ENCODE data around the gene FAM117B.
"Not testable (repeated sequence)": the region's sequence is repeated elsewhere in the genome, so short reads cannot be mapped to it uniquely, and the experiment has no call there.

Gene FAM117B

DNA sequence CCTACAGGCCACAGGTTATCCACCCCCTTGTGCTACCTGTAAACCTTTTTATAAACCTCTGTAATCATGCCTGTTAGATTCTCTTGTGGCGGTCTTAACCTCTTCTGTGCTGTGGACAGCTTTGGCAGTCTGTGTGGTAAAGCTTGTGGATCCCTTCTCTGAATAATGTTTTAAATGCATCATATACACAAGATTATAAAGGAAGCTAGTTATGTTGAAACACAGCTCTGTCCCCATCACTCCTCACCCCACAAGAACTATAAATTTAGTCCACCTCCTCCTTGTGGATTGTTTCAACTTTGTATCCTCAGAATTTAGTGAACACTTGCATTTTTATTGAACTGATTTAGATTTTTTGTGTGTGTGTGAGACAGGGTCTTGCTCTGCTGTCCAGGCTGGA is 129.1 kb downstream of the FAM117B start:
- DNase-seq: no peak

DNA sequence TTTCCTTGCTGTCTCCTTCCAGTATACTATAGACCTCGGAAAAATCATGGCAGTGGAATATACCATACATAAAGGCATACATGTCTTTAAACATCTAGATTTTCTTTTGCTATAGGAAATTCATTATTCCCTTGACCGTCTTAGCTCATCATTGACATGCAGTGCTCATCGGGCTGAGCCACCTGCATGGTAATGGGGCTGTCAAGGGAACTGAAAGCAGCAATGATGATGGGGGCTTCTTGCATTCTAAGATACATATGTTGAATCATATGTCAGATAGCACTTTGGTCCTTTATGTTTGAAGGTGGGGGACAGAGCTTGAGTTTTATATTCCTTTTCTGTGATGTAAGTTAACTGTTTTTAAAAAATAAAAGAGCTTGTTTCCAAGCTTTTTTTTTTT is 130.2 kb downstream of the FAM117B start:
- DNase-seq: no peak

DNA sequence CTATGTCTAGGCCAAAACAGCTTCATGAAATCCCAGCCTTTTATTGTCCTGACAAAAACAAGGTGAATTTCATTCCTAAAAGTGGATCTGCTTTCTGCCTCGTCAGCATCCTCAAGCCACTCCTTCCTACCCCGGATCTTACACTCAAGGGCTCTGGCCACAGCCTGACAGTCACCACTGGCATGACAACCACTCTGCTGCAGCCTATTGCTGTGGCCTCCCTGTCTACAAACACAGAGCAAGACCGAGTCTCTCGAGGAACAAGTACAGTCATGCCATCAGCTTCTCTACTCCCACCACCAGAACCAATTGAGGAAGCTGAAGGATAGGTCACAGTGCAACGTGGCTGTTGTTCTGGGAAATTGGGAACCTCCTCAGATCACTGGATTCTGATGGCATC is 130.7 kb downstream of the FAM117B start:
- DNase-seq: no peak

DNA sequence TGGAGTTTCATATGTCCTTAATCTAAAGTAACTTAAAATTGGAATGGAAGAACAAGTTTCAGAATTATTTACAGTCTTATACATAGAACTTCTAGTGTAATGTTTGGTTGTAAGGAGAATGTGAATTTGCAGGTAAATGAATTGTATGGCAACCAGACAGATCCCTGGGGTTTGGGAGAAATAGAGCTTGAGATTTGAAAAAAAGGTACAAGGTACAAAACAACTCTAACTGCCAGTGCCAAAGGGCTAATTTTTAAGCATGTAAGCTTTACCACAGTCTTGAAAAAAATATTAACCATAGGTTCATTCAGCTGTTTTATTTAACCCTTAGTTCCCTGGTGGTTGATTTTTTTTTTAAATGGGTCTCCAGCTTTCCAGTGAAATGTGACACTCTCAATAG is 133.5 kb downstream of the FAM117B start:
- no peak for DNase-seq

DNA sequence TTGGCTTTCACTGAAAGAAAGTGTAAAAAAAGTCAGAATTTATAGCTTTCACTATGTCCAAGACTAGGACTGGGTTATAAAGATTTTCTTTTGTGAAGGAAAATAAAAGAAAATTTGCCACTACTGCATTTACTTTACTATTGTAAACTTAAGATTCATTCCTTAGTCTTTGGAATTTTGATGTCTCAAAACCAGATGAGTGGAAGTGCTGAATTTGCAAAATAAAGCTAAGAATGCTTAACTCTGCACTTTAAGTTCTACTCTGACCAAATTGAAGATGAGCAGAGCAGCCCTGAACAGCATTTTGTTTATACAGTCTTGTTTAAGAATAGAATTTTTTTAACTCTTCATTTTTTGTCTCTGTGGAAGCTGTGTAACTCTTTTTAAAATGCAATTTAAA is 134.4 kb downstream of the FAM117B start:
- DNase-seq: no peak

DNA sequence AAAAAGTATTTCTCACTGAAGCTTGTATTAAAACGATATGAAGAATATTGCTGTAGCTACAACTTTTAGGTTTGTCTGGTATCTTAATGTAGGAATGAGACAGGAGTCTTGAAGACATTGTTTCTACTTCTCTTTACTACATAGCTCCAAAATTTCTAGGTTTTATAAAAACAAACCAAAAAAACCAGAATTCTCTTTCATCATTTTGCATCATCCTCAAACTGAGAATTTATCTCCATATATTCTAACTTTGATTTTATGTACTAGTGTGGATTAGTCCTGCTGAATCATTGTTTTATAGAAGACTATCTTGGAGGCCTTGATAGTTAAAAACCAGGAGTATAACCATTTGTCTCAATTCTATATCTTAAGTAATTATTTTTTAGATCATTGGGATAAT is 136.6 kb downstream of the FAM117B start:
- DNase-seq: no peak

DNA sequence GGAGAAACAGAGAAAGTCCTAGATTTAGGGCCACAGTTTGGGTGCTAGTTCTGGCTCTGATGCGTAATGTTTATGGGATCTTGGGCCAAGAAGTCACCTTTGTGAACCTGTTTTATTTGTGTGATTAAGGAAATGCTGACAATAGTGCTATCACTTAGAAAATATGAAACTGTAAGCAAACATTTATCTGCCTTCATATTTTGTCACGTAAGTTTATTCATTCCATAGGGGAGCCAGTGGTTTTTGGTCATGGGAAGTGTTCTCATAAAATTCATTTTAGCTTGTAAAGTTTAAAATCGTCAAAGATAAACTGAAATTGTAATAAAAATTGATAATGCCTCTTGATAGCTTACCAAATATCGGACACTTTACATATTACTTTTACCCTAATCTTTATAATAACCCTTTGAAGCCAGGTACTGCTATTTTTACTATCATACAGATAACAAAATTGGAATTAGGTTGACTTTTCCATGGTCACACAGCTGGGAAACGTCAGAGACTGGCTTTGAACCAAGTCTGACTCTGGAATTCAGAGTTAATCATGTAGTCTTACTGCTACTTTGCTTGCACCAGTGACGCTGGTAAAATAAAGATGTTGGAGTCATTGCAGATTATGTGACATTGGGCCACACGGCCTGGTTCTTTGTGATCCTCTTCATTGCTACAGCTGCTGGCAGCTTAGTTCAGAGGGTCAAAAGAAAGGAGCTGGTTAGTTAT is 137.1 kb downstream of the FAM117B start:
- DNase-seq: no peak

DNA sequence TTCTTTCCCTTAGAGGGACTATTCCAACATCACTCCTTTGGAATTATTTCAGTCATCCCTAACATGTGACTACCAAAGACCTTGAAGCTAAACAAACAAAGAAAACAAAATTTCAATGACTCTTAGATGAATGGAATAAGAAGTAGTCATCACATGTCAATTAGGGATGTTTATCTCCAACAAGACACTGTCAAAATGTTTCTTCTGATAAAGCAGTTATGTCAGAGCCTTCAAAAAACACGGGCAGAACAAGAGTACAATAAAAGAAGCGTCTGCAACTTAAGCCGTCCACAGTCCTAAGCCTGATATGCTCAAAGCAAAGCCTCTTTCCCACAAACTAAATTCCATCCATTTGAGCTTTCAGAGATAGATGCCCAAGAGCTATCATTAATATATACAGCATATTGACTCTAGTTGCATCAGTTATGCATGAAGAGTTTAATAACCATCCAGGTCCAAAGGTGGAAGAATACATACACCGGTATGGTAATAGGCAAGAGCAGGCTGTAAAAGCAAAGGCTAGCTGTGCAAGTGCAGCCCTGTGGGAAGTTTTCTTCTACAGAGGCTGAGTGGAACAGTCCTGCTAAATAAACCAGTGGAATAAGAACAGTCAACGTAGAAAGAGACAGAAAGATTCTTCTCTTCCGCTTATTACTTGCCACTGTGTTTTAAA is 138.7 kb downstream of the FAM117B start:
- DNase-seq: no peak

DNA sequence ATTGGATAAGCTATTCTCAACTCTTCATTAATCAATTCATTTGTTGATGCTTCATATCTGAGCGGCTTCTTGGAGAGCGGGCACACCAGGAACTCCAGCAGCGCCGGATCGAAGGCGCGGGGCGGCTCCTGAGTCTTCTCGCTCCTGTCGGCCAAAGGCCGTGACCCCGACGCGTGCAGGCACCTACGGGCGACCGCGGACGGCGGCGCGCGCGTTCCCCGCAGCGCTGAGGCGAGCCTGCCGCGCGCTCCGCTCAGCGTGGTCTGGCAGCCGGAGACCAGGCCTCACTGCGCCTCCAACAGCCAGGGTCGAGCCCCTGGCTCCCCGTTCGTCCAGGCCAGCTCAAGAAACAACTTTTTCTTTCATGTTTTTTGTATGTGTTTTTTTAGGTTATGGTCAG is 139.3 kb downstream of the FAM117B start:
- no peak for DNase-seq

DNA sequence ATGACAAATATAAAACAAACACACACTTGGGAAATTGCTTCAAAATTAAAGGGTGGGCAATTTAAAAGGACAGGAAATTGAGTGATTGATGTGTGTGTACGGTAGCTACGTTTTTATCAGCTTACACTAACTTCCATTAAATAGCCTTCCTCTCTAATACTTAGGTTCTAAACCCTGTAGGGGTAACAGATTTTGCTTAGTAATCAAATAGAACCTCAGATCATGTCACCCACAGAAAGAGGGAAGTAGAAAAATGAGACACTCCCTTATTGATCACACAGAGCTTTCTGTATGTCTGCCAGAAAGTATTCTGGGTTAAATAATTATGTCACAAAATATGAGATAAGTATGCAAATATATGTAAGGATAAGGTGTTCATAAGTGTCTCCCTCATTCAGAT is 143.4 kb downstream of the FAM117B start:
- no peak for DNase-seq

DNA sequence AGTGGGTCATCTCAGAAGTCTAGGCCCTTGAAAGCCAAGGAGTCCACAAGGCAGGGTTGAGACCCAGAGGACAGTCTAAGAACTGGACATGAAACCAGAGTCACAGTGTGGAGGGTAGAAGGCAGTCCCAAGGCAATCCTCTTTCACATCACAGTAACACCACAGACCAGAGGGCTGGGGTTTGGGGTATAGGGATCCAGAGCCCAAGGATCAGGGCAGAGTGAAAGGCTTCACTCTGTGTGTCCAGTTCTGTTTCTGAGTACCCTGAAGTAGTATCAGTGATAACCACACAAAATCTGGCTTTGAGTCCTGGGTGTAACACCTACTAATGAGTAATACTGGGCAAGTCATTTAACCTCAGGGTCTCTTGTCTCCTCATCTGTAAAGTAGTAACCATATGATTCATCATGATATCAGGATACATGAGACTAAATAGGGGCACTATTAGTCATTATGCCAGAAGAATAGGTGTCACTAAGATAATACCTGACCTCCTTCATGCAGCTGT is 145.8 kb downstream of the FAM117B start:
- peak; percentile 48 for DNase-seq

DNA sequence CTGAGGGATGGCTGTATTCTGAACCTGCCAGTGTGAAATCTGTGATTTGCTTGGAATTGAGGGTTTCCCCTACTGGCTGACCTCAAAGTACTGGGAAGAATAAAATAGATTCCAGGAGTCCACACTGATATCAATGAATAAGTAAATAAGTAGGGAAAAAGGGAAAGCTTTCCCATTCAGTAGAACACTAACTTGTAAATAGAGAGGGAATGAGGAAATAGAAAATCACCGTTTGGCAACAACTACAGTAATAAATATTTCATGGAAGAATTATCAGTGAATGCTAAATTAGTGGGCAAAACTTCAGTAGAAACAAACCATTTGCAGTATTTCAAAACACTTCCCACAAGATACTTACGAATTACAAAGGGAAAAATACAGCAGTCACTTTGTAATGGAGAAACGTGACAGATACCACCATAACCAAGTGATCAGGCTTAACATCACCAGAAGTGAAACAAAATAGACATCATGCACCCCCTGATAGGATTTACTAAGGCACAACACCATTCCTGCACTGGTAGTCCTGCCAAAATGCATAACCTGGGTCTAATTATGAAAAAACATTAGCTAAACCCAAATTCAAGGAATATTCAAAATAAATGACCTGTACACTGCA is 148.3 kb downstream of the FAM117B start:
- no peak for DNase-seq

DNA sequence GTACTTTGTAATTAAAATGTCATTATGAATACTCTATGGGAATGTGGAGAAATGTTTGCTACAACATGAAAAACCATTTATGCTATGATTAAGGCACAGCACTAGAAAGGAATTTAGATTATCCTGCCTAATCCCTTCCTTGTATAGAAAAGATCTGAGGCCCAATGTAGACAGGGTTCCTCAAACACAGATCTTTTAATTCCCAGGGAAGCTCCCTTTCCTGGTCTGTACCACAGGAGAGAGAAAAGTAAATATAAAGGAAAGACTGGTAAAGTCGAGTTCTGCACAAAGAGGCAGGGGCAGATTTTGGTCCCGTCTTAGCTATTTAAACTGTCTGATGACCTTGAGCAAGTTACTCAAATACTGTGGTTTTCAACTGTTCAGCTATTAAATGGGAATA is 152.1 kb downstream of the FAM117B start:
- DNase-seq: no peak

DNA sequence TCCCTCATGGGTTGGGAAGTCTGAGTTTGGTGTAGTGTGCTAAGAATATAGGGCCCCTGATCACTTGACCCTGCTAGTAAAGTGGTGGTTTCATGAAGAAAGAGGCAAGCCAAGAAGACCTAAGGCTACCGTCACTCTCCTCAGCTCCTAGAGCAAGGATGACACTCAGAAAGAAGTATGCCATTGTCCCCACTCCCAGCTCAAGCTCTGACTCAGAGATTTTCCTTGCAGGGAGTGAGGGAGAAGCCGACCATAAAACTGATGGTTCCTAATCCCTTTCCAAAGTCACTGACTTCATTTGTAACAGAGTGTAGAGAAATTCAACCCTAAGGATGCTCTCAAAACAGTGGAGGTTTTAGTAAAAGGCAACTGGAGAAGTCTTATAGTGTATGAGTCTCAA is 155.9 kb downstream of the FAM117B start:
- DNase-seq: no peak

DNA sequence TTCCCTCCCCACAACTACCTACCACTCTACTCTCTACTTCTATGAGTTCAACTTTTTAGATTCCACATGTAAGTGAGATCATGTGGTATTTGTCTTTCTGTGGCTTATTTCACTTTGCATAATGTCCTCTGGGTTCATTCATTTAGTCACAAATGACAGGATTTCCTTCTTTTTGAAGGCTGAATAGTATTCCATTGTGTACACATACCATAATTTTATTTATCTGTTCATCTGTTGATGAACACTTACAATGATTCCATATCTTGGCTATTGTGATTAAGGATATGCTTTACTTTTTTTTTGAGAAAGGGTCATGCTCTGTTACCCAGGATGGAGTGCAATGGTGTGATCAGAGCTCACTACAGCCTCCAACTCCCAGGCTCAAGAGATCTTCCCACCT is 163.2 kb downstream of the FAM117B start:
- no peak for DNase-seq

DNA sequence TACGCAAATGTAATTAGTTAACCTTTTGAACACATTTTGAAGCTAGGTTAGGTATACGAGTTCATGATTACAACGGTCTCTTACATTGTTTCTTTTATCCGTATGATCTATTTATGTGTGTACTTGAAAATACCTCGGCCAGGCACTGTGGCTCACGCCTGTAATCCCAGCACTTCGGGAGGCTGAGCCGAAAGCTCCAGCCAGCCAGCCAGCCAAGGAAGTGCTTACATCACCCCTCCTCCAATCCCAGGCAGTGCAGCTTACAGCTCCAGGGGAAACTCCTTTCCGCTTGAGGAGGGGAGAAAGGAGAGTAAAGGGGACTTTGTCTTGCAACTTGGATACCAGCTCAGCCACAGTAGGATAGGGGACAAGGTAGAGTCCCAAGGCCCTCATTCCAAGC is 171.1 kb downstream of the FAM117B start:
- not testable (repeated sequence) for DNase-seq

DNA sequence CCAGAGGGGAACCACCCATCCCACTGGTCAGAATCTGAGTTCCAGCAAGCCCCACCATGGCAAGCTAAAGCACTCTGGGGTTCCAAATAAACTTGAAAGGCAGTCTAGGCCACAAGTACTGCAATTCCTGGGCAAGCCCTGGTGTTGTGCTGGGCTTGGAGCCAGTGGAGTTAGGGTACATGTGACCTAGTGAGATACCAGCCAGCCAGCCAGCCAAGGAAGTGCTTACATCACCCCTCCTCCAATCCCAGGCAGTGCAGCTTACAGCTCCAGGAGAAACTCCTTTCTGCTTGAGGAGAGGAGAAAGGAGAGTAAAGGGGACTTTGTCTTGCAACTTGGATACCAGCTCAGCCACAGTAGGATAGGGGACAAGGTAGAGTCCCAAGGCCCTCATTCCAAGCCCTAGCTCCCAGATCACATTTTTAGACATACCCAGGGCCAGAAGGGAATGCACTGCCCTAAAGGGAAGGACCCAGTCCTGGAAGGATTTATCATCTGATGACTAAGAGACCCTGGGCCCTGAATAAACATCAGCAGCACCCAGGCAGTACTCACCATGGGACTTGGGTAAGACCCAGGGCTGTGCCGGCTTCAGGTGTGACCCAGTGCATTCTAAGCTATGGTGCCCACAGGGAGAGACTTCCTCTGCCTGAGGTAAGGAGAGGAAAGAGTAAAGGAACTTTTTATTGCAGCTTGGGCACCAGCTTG is 172.8 kb downstream of the FAM117B start:
- DNase-seq: peak; percentile 75

DNA sequence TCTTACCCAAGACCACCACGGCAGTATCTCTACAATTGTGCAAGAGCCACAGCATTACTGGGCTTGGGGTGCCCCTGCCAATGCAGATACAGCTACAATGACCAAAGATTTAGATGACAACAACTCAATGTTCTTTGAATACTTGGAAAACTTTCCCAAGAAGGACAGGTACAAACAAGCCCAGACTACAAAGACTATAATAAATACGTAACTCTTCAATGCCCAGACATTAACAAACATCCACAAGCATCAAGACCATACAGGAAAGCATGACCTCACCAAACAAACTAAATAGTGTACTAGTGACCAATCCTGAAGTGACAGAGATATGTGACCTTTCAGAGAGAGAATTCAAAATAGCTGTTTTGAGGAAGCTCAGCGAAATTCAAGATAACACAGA is 174.0 kb downstream of the FAM117B start:
- no peak for DNase-seq

DNA sequence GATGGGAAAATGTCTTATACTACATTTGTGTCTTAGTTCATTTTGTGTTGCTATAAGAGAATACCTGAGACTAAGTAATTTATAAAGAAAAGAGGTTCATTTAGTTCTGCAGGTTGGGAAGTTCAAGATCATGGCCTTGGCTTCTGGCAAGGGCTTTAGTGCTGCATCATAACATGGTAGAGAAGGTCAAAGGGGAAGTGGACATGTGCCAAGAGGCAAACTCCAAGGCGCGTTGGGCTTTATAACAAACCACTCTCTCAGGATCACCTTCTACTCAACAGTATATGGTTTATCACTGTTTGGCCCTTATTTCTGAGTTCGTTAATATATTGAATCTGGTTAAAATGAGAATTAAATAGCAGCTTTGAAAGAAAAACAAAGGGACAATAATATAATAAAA is 178.6 kb downstream of the FAM117B start:
- DNase-seq: no peak

DNA sequence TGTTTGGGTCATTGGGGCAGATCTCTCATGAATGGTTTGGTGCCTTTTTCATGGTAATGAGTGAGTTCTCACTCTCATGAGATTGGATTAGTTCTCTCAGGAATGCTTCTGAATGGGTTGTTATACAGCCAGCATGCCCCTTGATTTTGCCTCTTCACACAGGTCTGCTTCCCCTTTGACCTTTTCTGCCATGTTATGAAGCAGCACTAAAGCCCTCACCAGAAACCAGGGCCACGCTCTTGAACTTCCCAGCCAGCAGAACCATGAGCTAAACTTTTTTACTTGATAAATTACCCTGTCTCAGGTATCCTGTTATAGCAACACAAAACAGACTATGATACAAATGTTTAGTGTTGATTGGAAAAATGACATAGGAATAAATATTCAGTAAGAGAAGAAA is 179.5 kb downstream of the FAM117B start:
- no peak for DNase-seq

DNA sequence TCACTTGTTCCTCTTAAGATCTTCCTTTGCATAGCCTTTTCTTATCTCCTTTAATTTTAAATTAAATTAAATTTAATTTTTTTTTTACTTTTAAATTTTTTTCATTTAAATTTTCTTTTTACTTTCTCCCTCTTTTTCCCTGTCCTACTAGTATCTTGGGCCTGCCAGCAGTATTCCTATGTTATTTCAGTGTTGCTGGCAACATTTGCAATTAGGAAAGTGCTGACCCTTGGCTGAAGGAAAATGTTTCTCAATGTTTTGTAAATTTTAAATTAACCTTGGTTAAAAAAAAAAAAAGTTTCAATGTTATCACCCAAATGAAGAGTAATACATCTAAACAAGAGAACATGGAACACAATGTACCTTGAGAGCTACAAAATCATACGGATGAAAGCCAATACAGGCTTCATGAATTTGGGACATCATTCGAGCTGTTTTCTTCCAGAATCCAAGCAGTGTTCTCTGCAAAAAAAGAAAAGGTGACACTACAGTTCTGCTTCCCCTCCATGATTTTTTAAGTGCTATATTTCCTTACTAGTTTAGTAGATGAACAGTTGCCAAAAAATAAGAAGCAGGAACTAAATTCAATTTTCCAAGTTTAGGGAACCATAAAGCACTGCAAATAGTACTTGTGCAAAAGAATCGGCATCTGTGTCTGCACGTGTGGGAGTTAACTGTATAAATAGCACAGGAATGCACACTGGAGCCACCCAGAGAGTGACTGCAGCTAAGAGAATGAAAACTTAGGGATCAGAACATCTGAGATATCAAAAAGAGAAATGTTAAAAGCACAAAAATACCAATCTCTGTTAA is 181.0 kb downstream of the FAM117B start:
- no peak for DNase-seq

DNA sequence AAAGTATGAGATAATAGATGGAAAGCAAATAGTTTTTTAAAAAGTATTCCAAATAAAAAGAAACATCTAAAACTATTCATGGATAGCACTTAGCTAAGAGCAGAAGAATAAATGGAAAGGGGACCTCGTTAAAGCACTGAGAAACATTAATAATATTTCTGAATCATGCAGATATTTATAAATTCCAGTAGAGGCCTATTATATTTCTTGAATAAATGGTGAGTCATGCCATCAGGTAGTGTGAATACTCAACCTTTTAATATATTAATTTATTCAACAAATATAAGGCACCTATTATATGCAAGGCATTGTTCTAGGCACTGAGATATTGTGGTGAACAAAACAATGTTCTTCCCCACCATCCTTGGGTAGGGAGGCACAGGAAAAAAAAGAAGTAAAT is 183.0 kb downstream of the FAM117B start:
- no peak for DNase-seq

DNA sequence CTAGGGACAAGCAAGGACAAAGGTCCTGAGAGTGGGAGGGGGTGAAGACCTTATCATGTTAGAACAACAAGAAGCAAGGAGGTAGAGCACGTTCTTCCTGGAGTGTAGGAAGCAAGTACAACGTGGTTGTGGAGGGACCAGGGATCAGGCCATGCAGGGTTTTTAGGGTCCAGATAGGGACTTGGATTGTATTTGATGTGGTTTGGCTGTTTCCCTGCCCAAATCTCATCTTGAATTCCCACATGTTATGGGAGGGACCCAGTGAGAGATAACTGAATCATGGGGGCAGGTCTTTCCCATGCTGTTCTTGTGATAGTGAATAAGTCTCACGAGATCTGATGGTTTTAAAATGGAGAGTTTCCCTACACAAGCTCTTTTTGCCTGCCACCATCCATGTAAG is 183.6 kb downstream of the FAM117B start:
- DNase-seq: no peak
